ENCODE measurements around the gene LPXN.

LPXN gene

DNA sequence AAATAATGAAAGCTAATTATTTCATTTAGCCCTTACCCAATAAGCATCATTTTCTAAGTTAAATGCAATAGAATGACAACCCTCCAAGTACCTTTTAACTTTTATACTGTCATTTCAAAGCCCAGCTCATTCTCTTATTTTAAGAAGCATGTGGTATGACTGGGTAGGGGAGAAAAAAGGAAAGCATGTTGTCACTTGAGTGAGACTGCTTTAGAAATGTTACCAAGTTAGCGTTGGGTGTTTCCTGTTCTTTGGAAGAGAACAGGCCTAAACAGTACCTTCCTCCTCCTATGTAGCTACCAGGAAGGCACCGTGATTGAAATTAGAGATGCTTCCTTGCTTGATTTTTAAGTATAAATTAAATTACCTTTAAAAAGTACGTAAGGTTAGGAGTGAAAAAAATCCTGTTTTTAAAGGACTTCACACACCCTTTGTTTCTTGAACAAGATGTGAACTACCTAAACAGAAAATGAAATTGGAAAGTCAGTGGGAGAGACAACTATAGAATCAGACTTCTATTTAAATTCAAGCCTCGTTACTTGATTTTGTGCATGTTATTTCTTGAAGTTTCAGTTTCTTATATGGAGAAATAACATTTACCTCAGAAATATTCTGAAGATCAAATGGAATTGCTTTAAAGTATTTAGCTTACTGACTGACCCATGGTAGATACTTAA is 46.1 kb upstream of the LPXN start:
- no peaks in the 10 kb centered on the region for H3K27me3 ChIP-seq (replicated peaks; ENCODE audit: insufficient read depth, low read length)
- peaks cover 11% of the 10 kb centered on the region; the same call in 1 of the 2 replicates for H3K36me3 ChIP-seq (replicated peaks; ENCODE audit: insufficient read depth, low read length)
- no peaks in the 10 kb centered on the region for H4K20me1 ChIP-seq (ENCODE audit: insufficient read depth, low read length)
- H3K4me2 ChIP-seq (ENCODE audit: low read depth, low read length): peak overlapping the region; percentile 43
- H3K4me3 ChIP-seq (ENCODE audit: low read length): peak overlapping the region; percentile 30
- H3K27ac ChIP-seq (ENCODE audit: low read length): peak overlapping the region; percentile 64
- peak; percentile 48 for DNase-seq
- TF ChIP-seq EZH2phosphoT487 (IDR thresholded peaks at IDR 0.05; ENCODE audit: low read length) (no peak), EZH2 (optimal IDR thresholded peaks at IDR 0.05; ENCODE audit: low read depth, low read length) (no peak)
- TF ChIP-seq, protein P1, sequence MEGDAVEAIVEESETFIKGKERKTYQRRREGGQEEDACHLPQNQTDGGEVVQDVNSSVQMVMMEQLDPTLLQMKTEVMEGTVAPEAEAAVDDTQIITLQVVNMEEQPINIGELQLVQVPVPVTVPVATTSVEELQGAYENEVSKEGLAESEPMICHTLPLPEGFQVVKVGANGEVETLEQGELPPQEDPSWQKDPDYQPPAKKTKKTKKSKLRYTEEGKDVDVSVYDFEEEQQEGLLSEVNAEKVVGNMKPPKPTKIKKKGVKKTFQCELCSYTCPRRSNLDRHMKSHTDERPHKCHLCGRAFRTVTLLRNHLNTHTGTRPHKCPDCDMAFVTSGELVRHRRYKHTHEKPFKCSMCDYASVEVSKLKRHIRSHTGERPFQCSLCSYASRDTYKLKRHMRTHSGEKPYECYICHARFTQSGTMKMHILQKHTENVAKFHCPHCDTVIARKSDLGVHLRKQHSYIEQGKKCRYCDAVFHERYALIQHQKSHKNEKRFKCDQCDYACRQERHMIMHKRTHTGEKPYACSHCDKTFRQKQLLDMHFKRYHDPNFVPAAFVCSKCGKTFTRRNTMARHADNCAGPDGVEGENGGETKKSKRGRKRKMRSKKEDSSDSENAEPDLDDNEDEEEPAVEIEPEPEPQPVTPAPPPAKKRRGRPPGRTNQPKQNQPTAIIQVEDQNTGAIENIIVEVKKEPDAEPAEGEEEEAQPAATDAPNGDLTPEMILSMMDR (IDR thresholded peaks at IDR 0.05; ENCODE audit: low read length): no peak
- H3F3A ChIP-seq (ENCODE audit: insufficient read depth, low read length): peaks cover 28% of the 10 kb centered on the region
- H3K9me3 ChIP-seq (replicated peaks; ENCODE audit: insufficient read depth, low read length): no peaks in the 10 kb centered on the region
- H3K9me2 ChIP-seq (replicated peaks; ENCODE audit: insufficient read depth, low read length): no peaks in the 10 kb centered on the region
- H2AFZ ChIP-seq (ENCODE audit: low read length): no peak overlapping the region
- peaks cover 49% of the 10 kb centered on the region for H3K79me2 ChIP-seq (ENCODE audit: low read length)
- H3K9ac ChIP-seq (ENCODE audit: low read length): peak overlapping the region; percentile 19; the same call in 1 of the 2 replicates
- H3K4me1 ChIP-seq (ENCODE audit: low read length): peaks cover 45% of the 10 kb centered on the region

GRCh38 chr11:58617976-58618557 is 42.4 kb upstream of the LPXN start:
- no peak for DNase-seq
- H3K79me2 ChIP-seq (ENCODE audit: low read length): peaks cover 58% of the 10 kb centered on the region
- H3K27ac ChIP-seq (ENCODE audit: low read length): no peak overlapping the region
- peaks cover 36% of the 10 kb centered on the region; the same call in 1 of the 2 replicates for H3K36me3 ChIP-seq (replicated peaks; ENCODE audit: insufficient read depth, low read length)
- no peaks in the 10 kb centered on the region for H3K9me3 ChIP-seq (replicated peaks; ENCODE audit: insufficient read depth, low read length)
- TF ChIP-seq, protein P1 (IDR thresholded peaks at IDR 0.05; ENCODE audit: low read length): peak; percentile 17; the same call in 1 of the 2 replicates
- TF ChIP-seq EZH2phosphoT487 (IDR thresholded peaks at IDR 0.05; ENCODE audit: low read length): no peak
- TF ChIP-seq EZH2 (optimal IDR thresholded peaks at IDR 0.05; ENCODE audit: low read depth, low read length): no peak
- H3K4me2 ChIP-seq (ENCODE audit: low read depth, low read length): no peak overlapping the region
- no peaks in the 10 kb centered on the region for H3K9me2 ChIP-seq (replicated peaks; ENCODE audit: insufficient read depth, low read length)
- peaks cover 23% of the 10 kb centered on the region for H3F3A ChIP-seq (ENCODE audit: insufficient read depth, low read length)
- no peaks in the 10 kb centered on the region for H4K20me1 ChIP-seq (ENCODE audit: insufficient read depth, low read length)
- no peaks in the 10 kb centered on the region for H3K27me3 ChIP-seq (replicated peaks; ENCODE audit: insufficient read depth, low read length)
- H3K9ac ChIP-seq (ENCODE audit: low read length): no peak overlapping the region
- H3K4me3 ChIP-seq (ENCODE audit: low read length): no peak overlapping the region
- H2AFZ ChIP-seq (ENCODE audit: low read length): no peak overlapping the region
- peaks cover 30% of the 10 kb centered on the region for H3K4me1 ChIP-seq (ENCODE audit: low read length)

- no peak overlapping the region for H2AFZ ChIP-seq (ENCODE audit: low read length)
- H3K27me3 ChIP-seq (replicated peaks; ENCODE audit: insufficient read depth, low read length): no peaks in the 10 kb centered on the region
- peaks cover 53% of the 10 kb centered on the region for H3K79me2 ChIP-seq (ENCODE audit: low read length)
- no peaks in the 10 kb centered on the region for H3K9me3 ChIP-seq (replicated peaks; ENCODE audit: insufficient read depth, low read length)
- no peaks in the 10 kb centered on the region for H4K20me1 ChIP-seq (ENCODE audit: insufficient read depth, low read length)
- H3K9ac ChIP-seq (ENCODE audit: low read length): no peak overlapping the region
- TF ChIP-seq, protein P1 (IDR thresholded peaks at IDR 0.05; ENCODE audit: low read length): no peak
- DNase-seq: no peak
- H3K4me2 ChIP-seq (ENCODE audit: low read depth, low read length): no peak overlapping the region
- no peaks in the 10 kb centered on the region for H3K9me2 ChIP-seq (replicated peaks; ENCODE audit: insufficient read depth, low read length)
- no peak overlapping the region for H3K27ac ChIP-seq (ENCODE audit: low read length)
- H3K4me3 ChIP-seq (ENCODE audit: low read length): no peak overlapping the region
- peaks cover 20% of the 10 kb centered on the region for H3K4me1 ChIP-seq (ENCODE audit: low read length)
- H3F3A ChIP-seq (ENCODE audit: insufficient read depth, low read length): peaks cover 17% of the 10 kb centered on the region
- peaks cover 45% of the 10 kb centered on the region; the same call in 1 of the 2 replicates for H3K36me3 ChIP-seq (replicated peaks; ENCODE audit: insufficient read depth, low read length)
These were observed 40.9 kb upstream of the LPXN start for GRCh38 chr11:58616594-58616993.

Data from MM.1S (cell line).